ENCODE results near the gene LRRC8D.

The LRRC8D gene

GRCh38 chr1:89946532-89946931 lies 125.7 kb downstream of the LRRC8D start:
- Histone ChIP-seq H3K27ac (no peak overlapping the region), H3K36me3 (ENCODE audit: insufficient read depth, low read length) (no peaks in the 10 kb centered on the region), H3K9me3 (ENCODE audit: low read depth, low read length) (no peaks in the 10 kb centered on the region), H3K4me3 (no peak overlapping the region), H3K9ac (ENCODE audit: insufficient read length) (no peak overlapping the region)
- TF ChIP-seq EZH2 (IDR thresholded peaks at IDR 0.05) (no peak), FOXP2 (optimal IDR thresholded peaks at IDR 0.05; ENCODE audit: control extremely low read depth, extremely low read length, insufficient read depth) (no peak), POLR2AphosphoS5 (IDR thresholded peaks at IDR 0.05; ENCODE audit: borderline replicate concordance, low read depth, low read length) (no peak)
- DNase-seq (ENCODE audit: low read depth, low spot score) = no peak

- no peaks in the 10 kb centered on the region for H3K36me3 ChIP-seq (ENCODE audit: insufficient read depth, low read length)
- no peaks in the 10 kb centered on the region for H3K9me3 ChIP-seq (ENCODE audit: low read depth, low read length)
- no peak for DNase-seq (ENCODE audit: low read depth, low spot score)
- H3K27ac ChIP-seq = no peak overlapping the region
- H3K9ac ChIP-seq (ENCODE audit: insufficient read length) = no peak overlapping the region
- TF ChIP-seq EZH2 (IDR thresholded peaks at IDR 0.05) (no peak), FOXP2 (optimal IDR thresholded peaks at IDR 0.05; ENCODE audit: control extremely low read depth, extremely low read length, insufficient read depth) (no peak), POLR2AphosphoS5 (IDR thresholded peaks at IDR 0.05; ENCODE audit: borderline replicate concordance, low read depth, low read length) (no peak)
- H3K4me3 ChIP-seq = no peak overlapping the region
These were observed 128.0 kb downstream of the LRRC8D start for GRCh38 chr1:89948722-89949345.

- Histone ChIP-seq H3K4me3 (no peak overlapping the region), H3K9me3 (ENCODE audit: low read depth, low read length) (no peaks in the 10 kb centered on the region), H3K27ac (no peak overlapping the region), H3K36me3 (ENCODE audit: insufficient read depth, low read length) (no peaks in the 10 kb centered on the region), H3K9ac (ENCODE audit: insufficient read length) (no peak overlapping the region)
- DNase-seq (ENCODE audit: low read depth, low spot score) = no peak
- TF ChIP-seq FOXP2 (optimal IDR thresholded peaks at IDR 0.05; ENCODE audit: control extremely low read depth, extremely low read length, insufficient read depth) (no peak), POLR2AphosphoS5 (IDR thresholded peaks at IDR 0.05; ENCODE audit: borderline replicate concordance, low read depth, low read length) (no peak), EZH2 (IDR thresholded peaks at IDR 0.05) (no peak)
These were observed 129.3 kb downstream of the LRRC8D start for GRCh38 chr1:89949991-89950624.

GRCh38 chr1:89950703-89951102 lies 129.9 kb downstream of the LRRC8D start:
- Histone ChIP-seq H3K27ac (no peak overlapping the region), H3K9ac (ENCODE audit: insufficient read length) (no peak overlapping the region), H3K36me3 (ENCODE audit: insufficient read depth, low read length) (no peaks in the 10 kb centered on the region), H3K9me3 (ENCODE audit: low read depth, low read length) (no peaks in the 10 kb centered on the region), H3K4me3 (no peak overlapping the region)
- DNase-seq (ENCODE audit: low read depth, low spot score) = no peak
- TF ChIP-seq FOXP2 (optimal IDR thresholded peaks at IDR 0.05; ENCODE audit: control extremely low read depth, extremely low read length, insufficient read depth) = no peak
- no peak for TF ChIP-seq POLR2AphosphoS5 (IDR thresholded peaks at IDR 0.05; ENCODE audit: borderline replicate concordance, low read depth, low read length)
- no peak for TF ChIP-seq EZH2 (IDR thresholded peaks at IDR 0.05)

- no peak overlapping the region for H3K27ac ChIP-seq
- no peaks in the 10 kb centered on the region for H3K36me3 ChIP-seq (ENCODE audit: insufficient read depth, low read length)
- no peak for DNase-seq (ENCODE audit: low read depth, low spot score)
- no peak overlapping the region for H3K9ac ChIP-seq (ENCODE audit: insufficient read length)
- TF ChIP-seq EZH2 (IDR thresholded peaks at IDR 0.05) = no peak
- TF ChIP-seq POLR2AphosphoS5 (IDR thresholded peaks at IDR 0.05; ENCODE audit: borderline replicate concordance, low read depth, low read length) = no peak
- TF ChIP-seq FOXP2 (optimal IDR thresholded peaks at IDR 0.05; ENCODE audit: control extremely low read depth, extremely low read length, insufficient read depth) = no peak
- no peaks in the 10 kb centered on the region for H3K9me3 ChIP-seq (ENCODE audit: low read depth, low read length)
- no peak overlapping the region for H3K4me3 ChIP-seq
These were observed 131.2 kb downstream of the LRRC8D start for GRCh38 chr1:89951766-89952604.

GRCh38 chr1:89952605-89953130 lies 131.8 kb downstream of the LRRC8D start:
- Histone ChIP-seq H3K9me3 (ENCODE audit: low read depth, low read length) (no peaks in the 10 kb centered on the region), H3K36me3 (ENCODE audit: insufficient read depth, low read length) (no peaks in the 10 kb centered on the region), H3K4me3 (no peak overlapping the region), H3K27ac (no peak overlapping the region), H3K9ac (ENCODE audit: insufficient read length) (no peak overlapping the region)
- no peak for DNase-seq (ENCODE audit: low read depth, low spot score)
- TF ChIP-seq POLR2AphosphoS5 (IDR thresholded peaks at IDR 0.05; ENCODE audit: borderline replicate concordance, low read depth, low read length) = no peak

GRCh38 chr1:89953131-89953626 lies 132.3 kb downstream of the LRRC8D start:
- DNase-seq (ENCODE audit: low read depth, low spot score) = no peak
- no peak overlapping the region for H3K9ac ChIP-seq (ENCODE audit: insufficient read length)
- no peak overlapping the region for H3K4me3 ChIP-seq
- no peak for TF ChIP-seq EZH2 (IDR thresholded peaks at IDR 0.05)
- TF ChIP-seq FOXP2 (optimal IDR thresholded peaks at IDR 0.05; ENCODE audit: control extremely low read depth, extremely low read length, insufficient read depth) = no peak
- no peak for TF ChIP-seq POLR2AphosphoS5 (IDR thresholded peaks at IDR 0.05; ENCODE audit: borderline replicate concordance, low read depth, low read length)
- H3K36me3 ChIP-seq (ENCODE audit: insufficient read depth, low read length) = no peaks in the 10 kb centered on the region
- H3K9me3 ChIP-seq (ENCODE audit: low read depth, low read length) = no peaks in the 10 kb centered on the region
- H3K27ac ChIP-seq = no peak overlapping the region

- H3K9me3 ChIP-seq (ENCODE audit: low read depth, low read length) = no peaks in the 10 kb centered on the region
- no peaks in the 10 kb centered on the region for H3K36me3 ChIP-seq (ENCODE audit: insufficient read depth, low read length)
- no peak overlapping the region for H3K27ac ChIP-seq
- no peak overlapping the region for H3K4me3 ChIP-seq
- no peak overlapping the region for H3K9ac ChIP-seq (ENCODE audit: insufficient read length)
- TF ChIP-seq FOXP2 (optimal IDR thresholded peaks at IDR 0.05; ENCODE audit: control extremely low read depth, extremely low read length, insufficient read depth) = no peak
- TF ChIP-seq POLR2AphosphoS5 (IDR thresholded peaks at IDR 0.05; ENCODE audit: borderline replicate concordance, low read depth, low read length) = no peak
- TF ChIP-seq EZH2 (IDR thresholded peaks at IDR 0.05) = no peak
- DNase-seq (ENCODE audit: low read depth, low spot score) = no peak
These were observed 133.1 kb downstream of the LRRC8D start for GRCh38 chr1:89953929-89954328.
